ENCODE results near the gene PRKAG2. TPM values are rescaled to one million over a fixed set of nuclear protein-coding genes. Genes with fewer than 3 reads are reported as not detected.
"Not testable (repeated sequence)": the region's sequence is repeated elsewhere in the genome, so short reads cannot be mapped to it uniquely, and the experiment has no call there.

The PRKAG2 gene
- total and polyA plus RNA-seq, 2 experiments from 2014 or later: 9.1 to 14.9 TPM

DNA sequence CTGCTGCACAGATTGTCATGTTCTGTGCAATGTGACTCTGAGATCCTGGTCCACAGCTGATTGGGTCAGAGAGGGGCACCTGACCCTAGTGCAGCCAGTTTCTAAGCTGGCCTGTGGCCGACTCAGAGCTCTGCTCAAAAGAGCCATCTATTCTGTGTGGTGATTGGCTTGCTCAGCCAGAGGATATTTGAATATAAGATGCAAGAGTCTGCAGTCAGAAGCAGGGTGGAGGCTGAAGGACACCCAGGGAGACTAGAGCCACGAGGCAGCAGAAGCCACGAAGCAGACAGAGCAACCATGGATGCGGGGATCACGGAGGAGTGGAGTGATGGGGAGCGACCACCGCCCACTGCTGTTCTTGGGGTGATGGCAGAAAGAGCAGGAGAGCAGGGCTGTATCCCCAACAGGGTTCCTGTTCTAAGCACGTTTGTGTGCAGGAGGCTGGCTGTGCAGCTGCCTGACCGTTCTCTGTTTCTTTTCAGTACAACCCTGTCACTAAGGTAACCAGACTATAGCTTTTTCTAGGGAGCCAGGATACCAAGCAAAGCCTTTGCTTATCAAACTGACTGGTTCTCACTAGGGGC is 337.7 kb downstream of the PRKAG2 start (continued):
- no peak for TF ChIP-seq JUNB (IDR thresholded peaks at IDR 0.05; ENCODE audit: unreplicated experiment)
- no peak for TF ChIP-seq REST (IDR thresholded peaks at IDR 0.05; ENCODE audit: unreplicated experiment)

- Histone ChIP-seq H3K36me3 (ENCODE audit: insufficient read depth) (no peaks in the 10 kb centered on the region), H2AFZ (no peak overlapping the region), H3K27me3 (ENCODE audit: insufficient read depth) (no peaks in the 10 kb centered on the region), H3K79me2 (replicated peaks; ENCODE audit: insufficient read depth) (no peaks in the 10 kb centered on the region), H3F3A (replicated peaks; ENCODE audit: low read depth) (no peaks in the 10 kb centered on the region), H3K27ac (ENCODE audit: low read depth) (no peak overlapping the region), H3K4me2 (no peak overlapping the region), H4K20me1 (replicated peaks; ENCODE audit: insufficient read depth) (no peaks in the 10 kb centered on the region), H3K9me2 (ENCODE audit: insufficient read depth) (no peaks in the 10 kb centered on the region), H3K4me3 (no peak overlapping the region), H3K4me1 (ENCODE audit: insufficient read depth) (no peaks in the 10 kb centered on the region)
- no peak for DNase-seq (ENCODE audit: low spot score)
- Mint-ChIP-seq H3K27me3 (ENCODE audit: insufficient read depth, low read depth, poor library complexity) (peaks cover 12% of the 10 kb centered on the region), H3K36me3 (ENCODE audit: low read depth) (0 out of 3 replicates have a peak, but pooled peaks cover 2% of the 10 kb centered on the region), H3K27ac (no peak overlapping the region), H3K4me3 (no peak overlapping the region), H3K4me1 (peaks cover 16% of the 10 kb centered on the region), H3K9me3 (peaks cover 3% of the 10 kb centered on the region; the same call in 1 of the 3 replicates)
- TF ChIP-seq EZH2phosphoT487 (IDR thresholded peaks at IDR 0.05; ENCODE audit: unreplicated experiment): no peak
- no peak for TF ChIP-seq STAT1 (IDR thresholded peaks at IDR 0.05; ENCODE audit: unreplicated experiment)
- TF ChIP-seq ZNF331 (CRISPR knock-in tag; IDR thresholded peaks at IDR 0.05; ENCODE audit: low read depth): no peak
- TF ChIP-seq, protein P1, sequence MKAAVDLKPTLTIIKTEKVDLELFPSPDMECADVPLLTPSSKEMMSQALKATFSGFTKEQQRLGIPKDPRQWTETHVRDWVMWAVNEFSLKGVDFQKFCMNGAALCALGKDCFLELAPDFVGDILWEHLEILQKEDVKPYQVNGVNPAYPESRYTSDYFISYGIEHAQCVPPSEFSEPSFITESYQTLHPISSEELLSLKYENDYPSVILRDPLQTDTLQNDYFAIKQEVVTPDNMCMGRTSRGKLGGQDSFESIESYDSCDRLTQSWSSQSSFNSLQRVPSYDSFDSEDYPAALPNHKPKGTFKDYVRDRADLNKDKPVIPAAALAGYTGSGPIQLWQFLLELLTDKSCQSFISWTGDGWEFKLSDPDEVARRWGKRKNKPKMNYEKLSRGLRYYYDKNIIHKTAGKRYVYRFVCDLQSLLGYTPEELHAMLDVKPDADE (IDR thresholded peaks at IDR 0.05): no peak
- no peak for ATAC-seq
These were observed 338.9 kb downstream of the PRKAG2 start for GRCh38 chr7:151537818-151538561.

GRCh38 chr7:151536178-151536577 is 340.7 kb downstream of the PRKAG2 start:
- not testable (repeated sequence) for ATAC-seq; H3K4me1 ChIP-seq (ENCODE audit: insufficient read depth); H3K79me2 ChIP-seq (replicated peaks; ENCODE audit: insufficient read depth); DNase-seq (ENCODE audit: low spot score); H3K4me2 ChIP-seq; H3K27me3 ChIP-seq (ENCODE audit: insufficient read depth); H3K27ac Mint-ChIP-seq; H3K36me3 ChIP-seq (ENCODE audit: insufficient read depth); H4K20me1 ChIP-seq (replicated peaks; ENCODE audit: insufficient read depth); H3K4me3 Mint-ChIP-seq; H3K27ac ChIP-seq (ENCODE audit: low read depth); H3K36me3 Mint-ChIP-seq (ENCODE audit: low read depth); H2AFZ ChIP-seq; H3K4me3 ChIP-seq; H3K9me2 ChIP-seq (ENCODE audit: insufficient read depth); H3F3A ChIP-seq (replicated peaks; ENCODE audit: low read depth)
- Mint-ChIP-seq H3K4me1 (peaks cover 12% of the 10 kb centered on the region), H3K9me3 (peaks cover 16% of the 10 kb centered on the region), H3K27me3 (ENCODE audit: insufficient read depth, low read depth, poor library complexity) (peaks cover 12% of the 10 kb centered on the region)
